ENCODE measurements around the gene P2RY2.
A peak's percentile ranks its signal among the peaks of the same experiment; 100 is the strongest.

Gene P2RY2

DNA sequence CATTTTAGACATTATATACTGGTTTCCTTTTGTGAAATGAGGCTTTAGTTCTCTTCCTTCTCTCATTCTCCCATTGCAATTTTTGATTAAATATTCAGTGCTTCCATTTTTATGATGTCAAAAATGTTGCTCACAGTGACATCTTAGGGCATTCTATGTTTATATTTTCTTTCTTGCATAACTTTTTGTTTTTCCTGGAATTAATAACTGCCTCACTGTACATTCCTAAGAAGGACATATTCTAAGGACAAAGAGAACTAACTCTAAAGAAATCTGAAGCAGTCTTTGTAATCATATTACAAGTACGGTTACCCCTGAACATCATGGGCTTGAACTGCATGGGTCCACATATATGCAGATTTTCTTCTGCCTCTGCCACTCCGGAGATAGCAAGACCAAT is 28.2 kb downstream of the P2RY2 start:
- no peak for DNase-seq

DNA sequence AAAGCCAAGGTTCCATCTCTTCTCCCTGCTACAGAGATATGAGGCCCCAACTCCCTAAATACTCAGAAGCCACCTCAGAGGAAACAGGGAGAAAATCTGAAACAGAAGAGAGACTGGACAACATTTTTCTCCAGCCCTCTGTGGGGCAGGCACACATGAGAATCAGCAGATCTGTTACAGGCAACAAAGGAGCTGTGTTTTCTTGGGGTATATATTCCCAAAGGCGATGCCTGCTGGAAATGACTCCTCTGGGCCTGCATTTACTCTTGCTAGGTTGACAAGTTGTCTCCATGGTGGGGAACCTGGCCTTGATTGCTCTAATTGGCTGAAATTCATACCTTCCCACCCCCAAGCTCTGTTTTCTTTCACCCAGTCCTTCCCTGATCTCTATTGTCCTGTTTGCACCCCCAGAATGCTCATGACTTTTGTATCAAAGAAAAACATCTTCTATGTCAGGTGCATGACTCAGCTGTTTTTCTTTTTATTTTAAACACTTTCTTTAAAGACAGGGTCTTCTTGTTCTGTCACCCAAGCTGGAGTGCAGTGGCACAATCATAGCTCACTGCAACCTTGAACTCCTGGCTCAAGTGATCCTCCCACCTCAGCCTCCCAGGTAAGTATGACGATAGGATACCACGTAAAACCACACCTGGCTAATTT is 30.6 kb downstream of the P2RY2 start:
- DNase-seq = no peak

DNA sequence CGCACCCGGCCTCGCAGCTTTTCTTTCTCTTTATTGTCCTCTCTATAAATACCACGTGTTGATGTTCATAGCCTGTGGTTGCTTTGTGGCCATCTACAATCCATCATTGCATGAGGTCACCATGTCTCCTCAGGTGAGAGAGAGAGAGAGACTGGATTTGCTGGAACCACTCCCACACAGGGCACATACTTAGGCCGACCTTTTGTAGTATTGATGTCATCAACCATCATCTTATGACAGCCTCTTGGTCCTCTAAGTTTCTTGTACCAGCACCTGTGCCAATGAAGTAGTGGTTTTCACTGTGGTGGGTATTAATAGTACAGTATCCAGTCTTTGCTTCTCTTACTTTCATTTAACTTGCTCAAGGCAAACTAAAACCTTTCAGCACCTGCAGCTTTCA is 31.2 kb downstream of the P2RY2 start:
- DNase-seq = peak; percentile 82

DNA sequence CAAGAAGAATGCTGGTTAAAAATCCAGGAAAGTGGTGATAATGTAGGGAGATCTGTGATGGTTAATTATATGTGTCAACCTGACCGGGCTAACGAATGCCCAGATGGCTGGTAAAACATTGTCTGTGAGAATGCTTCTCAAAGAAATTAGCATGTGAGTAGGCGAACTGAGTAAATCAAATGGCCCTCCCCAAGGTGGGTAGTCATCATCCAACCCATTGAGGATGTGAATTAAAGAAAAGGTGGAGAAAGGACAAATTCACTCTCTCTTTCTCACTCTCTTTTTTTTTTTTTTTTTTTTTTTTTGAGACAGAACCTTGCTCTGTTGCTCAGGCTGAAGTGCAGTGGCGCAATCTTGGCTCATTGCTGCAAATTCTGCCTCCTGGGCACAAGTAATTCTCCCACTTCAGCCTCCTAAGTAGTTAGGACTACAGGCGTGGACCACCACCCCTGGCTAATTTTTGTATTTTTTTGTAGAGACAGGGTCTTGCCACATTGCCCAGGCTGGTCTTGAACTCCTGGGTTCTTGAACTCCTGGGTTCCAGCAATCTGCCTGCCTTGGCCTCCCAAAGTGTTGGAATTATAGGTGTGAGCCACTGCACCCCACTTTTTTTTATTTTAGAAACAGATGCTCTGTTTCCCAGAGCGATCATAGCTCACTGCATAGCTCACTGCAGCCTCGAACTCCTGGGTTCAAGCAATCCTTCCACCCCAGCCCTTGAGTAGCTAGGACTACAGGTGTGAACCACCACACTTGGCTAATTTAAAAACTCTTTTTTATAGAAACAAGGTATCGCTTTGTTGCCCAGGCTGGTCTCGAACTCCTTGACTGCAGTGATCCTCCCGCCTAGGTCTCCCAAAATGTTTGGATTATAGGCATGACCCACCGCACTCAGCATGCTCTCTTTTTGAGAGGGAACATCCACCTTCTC is 32.0 kb downstream of the P2RY2 start:
- DNase-seq = peak; percentile 6

DNA sequence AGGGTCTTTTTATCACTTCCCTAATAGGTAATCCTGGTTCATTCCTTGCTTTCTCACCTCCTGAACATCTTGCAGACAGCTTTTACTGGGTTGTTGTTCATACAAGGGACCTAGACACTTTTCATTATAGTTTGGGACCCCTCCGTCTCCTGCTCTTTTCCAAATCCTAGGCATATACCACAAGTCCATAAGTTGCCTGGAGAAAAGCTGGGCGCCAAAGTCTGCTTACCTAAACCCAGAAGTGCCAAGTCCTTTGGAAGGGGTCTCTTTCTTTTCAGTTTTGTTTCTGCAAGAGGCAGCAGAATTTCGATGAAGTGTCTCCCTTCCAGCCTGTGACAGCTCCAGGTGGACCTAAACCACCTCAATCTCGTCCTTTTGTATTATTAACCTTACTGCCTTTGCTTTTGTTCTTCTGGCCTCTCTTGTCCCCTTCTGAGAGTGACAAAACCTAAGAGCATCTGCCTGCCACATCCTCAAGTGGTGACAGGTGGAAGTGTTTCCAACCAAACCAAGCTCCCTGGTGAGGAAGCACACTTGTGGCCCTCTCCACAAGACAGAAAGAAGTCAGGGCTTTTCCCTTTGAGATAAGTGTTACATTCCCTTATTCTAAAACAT is 34.6 kb downstream of the P2RY2 start:
- DNase-seq = no peak

DNA sequence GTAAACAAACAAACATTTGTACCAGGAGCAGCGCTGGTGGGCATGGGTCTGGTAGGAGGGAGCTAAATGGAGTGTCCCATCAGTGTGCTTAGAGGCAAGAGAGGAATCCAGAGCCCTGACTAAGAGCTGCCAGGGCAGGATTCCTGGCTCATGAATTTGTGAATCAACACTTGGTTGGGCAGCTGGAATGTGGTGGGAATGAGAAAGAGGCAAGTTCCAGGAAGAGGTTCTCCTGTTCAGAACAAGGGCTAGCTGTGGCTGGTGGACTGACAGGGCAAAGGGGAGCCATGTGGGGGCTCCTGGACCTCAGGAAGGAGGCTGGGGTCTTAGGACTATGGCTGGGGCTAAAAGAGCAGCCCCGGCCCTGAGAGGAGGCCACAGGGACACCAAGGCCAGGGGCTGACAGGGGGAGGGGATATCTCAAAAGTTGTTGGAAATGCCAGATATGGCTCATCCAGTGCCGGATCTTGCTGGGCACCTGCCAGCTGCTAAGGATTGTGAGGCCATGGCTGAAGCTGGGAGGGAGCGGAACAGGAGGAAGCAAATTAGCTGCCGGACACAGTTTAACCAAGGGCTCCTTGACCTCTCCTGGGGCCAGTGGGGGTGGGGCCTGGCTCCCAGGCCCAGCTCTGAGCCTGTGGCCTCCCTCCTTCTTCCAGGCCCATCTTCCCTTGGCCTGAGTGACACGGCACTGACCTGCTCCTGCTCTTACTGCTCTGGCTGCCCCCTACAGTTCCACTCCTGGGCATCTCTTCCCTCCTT is 39.4 kb downstream of the P2RY2 start:
- peak; percentile 96 for DNase-seq

DNA sequence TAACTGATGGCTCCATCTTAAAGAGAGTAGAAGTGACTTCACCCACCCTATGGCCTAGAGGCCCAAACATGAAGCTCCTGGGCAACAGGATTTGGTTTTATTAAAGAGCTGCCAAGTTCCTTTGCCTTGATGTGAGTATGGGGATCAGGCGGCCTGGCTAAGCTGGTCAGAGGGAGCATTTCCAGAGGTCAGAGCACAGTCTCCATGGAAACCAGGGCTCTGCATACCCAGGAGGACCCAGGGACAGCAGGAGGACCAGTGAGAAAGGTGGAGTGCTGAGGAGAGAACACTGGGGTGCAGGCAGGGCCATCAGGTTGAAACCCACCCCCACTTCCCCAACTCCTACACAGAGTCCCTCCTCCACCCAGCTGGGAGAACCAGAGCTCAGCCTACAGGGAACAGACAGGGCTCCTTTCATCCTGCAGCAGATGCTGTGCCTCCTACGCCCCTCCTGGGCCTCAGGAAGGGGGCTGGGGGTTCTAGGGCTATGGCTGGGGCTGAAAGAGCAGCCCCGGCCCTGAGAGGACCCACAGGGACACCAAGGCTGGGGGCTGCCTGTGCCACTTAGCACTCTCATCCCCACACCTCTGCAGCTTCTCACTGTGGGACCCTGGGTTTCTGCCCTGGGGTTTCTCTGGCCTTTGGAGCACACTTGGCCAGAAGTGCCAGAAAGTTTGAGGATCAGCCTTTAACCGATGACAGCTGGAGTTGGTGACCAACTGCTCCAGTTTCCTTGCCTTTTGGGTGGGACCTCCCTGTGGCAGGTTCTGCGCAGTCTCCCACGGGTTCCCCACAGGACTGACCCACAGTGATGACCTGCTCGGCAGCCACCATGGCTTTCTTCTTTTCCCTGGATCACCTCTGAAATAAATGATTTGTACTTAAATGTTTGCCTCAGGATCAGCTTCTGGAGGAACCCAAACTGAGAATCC is 40.3 kb downstream of the P2RY2 start:
- no peak for DNase-seq

DNA sequence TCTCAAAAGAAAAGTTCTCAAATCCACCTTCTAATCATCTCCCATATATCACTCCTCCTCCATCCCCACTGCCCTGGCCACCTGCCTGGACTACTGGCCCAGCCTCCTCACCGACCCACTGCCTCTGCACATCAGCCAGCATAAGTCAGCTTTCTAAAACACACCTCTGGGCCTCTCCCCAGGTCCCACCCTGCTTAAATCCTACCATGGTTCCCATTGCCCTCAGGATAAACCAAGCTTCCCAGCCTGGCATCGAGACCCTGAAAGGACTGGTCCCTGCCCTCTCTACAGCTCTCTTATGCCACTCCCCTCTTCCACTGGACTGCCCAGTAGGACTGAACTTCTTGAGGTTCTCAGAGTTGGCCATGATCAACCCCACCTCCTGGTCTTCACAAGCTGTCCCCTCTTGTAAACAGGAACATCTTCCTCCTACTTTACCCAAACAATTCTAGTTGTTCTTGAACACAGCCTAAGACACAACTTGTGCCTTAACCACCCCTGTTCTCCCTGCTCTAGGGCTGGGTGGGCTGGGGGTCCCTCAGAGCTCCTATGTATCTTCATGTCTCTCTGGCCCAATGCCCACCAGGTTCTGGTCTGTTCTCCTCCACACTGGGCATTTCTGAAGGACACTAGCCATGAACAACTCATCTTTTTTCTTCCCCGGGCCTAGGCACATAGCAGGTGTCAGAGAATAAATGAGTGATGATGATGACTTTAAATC is 41.5 kb downstream of the P2RY2 start:
- DNase-seq = peak; percentile 0

DNA sequence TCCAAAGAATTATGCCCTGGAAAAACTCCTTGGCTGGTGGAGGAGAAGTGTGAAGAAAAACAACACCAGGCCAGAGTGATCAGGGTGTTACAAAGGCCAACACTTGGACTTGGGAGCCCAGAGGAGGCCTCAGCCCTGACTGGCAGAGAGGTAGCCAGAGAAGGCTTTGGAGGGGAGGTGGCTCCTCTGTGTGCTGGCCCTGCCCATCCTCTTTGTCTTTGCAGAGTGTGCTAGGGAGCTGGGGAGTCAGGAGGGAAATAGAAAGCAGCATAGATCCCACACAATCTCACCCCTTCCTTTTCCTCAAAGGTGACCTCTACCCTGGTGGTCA is 42.0 kb downstream of the P2RY2 start:
- DNase-seq = no peak

DNA sequence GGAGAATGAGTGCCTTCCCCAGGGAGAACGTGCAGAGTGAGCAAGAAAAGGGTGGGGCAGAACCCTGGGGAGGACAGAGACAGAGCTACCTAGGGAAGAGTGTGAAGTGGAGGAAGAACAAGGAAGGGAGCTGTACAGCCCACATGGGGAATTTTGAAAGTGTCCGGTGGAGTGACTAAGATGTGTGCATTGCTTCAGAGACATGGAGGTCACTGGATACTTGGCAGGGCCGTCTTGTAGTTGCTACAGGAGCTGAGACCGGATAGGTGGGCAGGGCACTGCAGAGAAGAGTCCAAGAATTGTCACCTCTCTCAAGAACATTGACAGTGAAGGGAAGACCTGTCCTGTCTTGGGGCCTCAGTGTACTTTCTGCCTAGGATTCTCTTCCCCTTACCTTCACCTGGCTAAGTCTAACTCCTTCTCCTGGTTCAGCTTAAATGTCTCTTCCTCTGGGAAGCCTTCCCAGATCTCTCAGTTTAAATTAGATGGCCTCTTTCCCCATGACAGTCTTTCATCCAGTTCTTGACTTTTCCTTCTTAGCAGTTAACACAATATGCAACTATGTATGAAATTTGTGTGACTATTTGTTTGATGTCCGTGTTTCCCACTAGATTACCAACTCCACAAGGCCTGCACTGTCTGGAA is 44.9 kb downstream of the P2RY2 start:
- DNase-seq = peak; percentile 40

DNA sequence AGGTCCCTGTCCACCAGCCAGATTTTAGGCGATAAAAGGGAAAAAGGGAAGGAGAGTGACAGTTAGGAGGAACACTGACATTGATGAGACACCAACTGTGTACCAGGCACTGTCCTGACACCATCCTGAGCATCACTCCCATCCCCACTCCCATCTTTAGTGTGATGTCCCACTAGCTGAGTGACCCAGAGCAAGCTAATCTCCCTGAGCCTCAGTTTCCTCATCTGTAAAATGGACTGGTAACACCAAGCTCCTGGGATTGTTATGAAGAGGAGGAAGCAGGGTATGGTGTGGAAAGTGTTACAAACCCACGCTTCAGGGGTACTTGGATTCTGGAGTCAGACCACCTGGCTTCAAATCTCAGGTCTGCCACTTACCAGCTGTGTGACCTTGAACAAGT is 45.6 kb downstream of the P2RY2 start:
- DNase-seq = no peak

DNA sequence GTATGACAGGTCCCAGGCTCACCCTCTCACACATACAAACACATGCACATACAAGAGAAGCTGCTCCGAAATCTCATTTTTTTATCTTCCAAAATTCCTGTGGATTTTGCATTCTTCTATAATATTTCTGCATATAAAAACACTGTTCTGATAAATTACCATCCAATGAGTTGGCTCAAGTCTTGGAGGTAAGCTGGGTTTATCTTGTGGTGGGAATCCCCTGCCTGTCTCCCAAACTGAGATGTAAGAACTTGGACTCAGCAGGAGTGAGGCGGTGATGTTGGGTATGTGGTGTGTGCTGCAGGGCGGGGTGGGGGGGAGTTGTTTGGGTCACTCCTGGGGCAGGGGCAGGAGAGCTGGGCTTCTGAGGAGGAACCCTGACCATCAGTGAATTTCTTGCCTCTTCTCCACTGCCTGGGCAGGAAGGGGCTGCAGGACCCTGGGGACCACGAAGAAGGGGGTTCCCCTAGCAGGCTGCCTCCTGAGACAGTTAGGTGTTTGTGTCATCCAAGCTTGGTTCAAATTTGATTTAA is 47.3 kb downstream of the P2RY2 start:
- DNase-seq = peak; percentile 70

DNA sequence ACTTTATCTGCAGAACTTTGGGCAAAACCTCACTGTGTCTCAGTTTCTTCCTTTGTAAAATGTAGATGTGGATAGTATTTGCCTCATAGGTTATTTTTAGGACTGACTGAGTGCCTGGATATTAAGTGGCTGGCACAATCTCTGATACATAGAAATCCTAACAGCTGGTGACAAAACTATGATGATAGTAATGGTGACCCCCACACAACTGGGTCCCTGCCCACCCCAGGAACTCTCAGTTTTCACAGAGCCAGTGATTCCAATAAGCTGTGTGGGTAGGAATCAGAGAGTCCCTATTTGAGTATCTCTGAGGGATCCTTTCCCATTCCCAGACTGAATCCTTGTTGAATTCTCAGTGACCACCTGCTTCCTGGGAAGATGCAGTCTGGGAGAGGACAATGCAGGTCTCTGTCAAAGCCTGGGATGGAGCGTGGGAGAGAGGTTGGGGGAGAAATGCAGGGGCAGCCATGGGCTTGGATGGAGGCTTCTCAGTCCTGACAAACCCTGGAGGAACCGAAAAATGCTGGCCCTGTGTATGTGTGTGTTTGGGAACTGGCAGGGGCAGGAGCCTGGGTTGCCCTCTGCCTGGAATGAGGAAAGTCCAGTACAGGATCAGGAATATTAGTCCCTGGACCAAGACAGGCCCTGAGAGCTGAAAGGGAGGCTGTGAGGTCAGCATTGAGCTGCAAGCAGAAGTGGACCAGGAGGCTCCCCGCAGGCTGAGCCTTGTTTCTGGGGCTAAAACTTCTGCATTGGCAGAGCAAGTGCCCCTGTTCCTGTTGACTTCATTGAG is 48.0 kb downstream of the P2RY2 start:
- DNase-seq = no peak

DNA sequence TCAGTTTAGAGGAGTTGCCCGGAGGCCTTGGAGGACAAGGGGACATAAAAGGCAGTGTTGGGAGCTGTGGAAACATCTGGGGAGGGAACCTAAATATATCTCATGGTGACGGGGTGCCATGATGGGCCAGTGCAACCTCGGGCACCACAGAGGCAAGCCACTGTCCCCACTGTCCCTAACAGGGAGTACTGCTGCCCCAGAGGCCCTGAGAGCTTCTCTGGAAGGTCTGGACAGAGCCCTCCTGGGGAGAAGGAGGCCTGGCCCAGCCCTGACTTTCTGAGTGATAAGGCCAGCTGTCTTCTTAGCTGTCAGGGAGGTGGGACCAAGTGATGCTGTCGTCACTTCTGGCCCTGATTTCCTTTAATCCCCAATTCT is 48.6 kb downstream of the P2RY2 start:
- DNase-seq = no peak

DNA sequence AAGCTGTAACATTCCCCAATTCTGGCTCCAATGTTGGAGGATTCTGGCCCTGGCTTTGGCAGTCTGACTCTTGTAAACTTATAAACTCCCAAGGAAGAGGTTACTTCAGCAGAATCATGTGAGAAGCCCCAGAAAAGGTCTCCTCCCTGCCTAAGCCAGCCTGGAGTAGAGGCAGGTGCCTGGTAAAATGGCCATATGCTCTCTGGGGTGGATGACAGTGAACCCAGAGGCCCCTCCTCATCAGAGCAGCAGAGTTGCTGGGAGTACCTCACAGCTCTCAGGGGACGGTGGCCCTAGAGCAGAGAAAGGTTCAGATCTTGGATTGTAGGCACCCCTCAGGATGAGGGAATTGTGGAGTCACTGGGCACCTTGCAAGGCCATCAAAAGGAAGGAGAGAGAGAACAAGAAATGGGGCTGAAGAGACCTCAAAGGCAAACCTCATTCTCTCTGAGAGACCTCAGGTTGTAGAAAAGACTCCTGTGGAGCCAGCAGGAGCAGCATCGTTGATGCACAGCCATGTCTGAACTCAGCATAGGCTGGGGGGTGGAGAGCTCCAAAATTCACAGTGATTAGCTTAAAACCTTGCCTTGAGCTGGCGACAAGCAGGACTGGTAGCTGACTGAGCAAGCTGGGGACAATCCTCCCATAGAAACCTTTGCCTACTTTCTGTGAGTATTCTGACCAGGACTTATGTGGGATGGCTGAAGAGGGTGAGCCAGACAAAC is 49.2 kb downstream of the P2RY2 start:
- no peak for DNase-seq

DNA sequence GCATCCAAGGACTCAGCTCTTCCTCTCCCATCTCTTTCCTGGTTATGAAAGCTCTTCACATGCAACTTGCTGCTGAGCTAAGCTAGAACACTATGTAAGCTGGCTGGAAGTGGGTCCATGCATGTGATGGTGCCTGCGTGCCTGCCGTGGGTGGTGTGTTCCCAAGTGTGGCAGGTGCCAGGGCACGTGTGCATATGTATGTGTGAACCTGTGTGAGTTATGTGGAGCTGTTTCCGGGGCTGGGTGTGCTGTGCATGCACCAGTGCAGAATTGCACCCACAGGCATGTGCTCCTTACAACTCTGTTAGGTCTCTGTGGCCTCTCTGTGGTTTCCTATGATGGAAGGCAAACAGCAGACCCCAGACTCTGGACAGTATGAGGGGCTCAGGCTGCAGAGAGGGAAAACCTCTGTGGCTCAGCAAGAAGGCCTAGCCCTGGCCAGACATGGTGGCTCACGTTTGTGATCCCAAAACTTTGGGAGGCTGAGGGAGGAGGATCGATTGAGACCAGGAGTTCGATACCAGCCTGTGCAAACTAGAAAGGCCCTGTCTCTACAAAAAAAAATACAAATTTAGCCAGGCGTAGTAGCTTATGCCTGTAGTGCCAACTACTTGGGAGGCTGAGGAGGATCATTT is 49.9 kb downstream of the P2RY2 start:
- DNase-seq = no peak

DNA sequence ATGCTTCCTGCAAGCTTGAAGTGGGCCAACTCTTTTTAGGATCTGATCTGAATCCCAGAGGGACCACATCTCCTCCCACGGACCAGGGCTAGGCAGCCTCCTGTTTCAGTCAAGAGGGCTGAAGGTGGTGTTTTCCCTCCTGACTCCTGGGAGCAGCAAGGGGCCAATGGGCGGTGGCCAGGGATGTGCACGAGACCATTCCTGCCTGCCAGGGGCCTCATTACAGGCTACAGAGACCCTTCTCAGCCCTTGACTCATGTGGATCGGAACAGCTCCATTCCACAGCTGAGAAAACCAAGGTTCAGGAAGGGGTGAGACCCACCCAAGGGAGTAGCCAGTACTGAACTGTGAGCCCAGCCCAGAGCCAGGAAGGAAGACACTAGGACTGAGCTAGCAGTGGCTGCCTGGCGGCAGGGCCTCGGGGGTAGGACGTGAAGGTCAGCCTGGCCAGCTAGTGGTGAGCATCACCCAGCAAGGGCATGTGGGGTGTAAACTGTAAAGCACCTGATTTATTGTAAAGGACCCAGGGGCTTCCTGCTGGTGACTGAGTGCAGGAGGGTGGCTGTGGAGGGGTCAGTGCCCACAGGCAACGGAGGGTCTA is 50.7 kb downstream of the P2RY2 start:
- no peak for DNase-seq

DNA sequence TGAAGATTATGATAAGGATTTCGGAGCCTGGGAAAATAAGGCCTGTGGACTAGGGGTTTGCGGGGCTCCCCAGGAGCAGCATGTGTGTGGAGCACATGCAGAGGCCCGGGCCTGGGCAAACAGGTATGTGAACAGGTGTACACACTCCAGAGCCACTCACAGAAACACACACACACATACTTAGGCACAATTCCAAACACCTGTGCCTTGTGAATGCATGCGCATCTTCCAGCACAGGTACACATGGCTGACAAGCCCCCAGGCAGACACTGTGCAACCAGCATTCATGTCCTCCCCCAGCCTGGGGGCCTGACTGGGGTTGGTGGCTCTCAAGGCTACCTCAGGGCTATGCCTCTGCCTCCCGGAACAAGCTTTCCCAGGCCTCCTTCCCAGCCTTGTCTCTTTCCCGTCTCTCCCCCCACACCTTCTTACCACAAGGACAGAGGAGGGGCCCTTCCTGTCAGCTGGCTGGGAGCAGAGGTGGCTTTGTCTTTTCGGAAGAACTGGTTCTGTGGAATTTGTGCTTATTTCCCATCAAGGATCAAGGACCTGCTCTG is 51.5 kb downstream of the P2RY2 start:
- no peak for DNase-seq

Data from NCI-H226 (cell line).